Measurements from ENCODE around the gene SYNM. TPM values are rescaled to one million over a fixed set of nuclear protein-coding genes. Genes with fewer than 3 reads are reported as not detected.
"Not testable (repeated sequence)": the region's sequence is repeated elsewhere in the genome, so short reads cannot be mapped to it uniquely, and the experiment has no call there.

Gene SYNM
- total RNA-seq, 1 experiment from 2014 or later: not detected

- H3K79me2 ChIP-seq (ENCODE audit: low read length): no peaks in the 10 kb centered on the region
- no peaks in the 10 kb centered on the region for H4K20me1 ChIP-seq (ENCODE audit: insufficient read depth, low read depth, low read length)
- H3K36me3 ChIP-seq (ENCODE audit: insufficient read depth, low read length): no peaks in the 10 kb centered on the region
- H3K4me3 ChIP-seq (ENCODE audit: low read length): no peak overlapping the region
- no peak overlapping the region for H3K9ac ChIP-seq (ENCODE audit: low read length)
- no peaks in the 10 kb centered on the region for H3K9me3 ChIP-seq (ENCODE audit: low read length)
- H2AFZ ChIP-seq (ENCODE audit: low read length): no peak overlapping the region
- no peak overlapping the region for H3K27ac ChIP-seq (ENCODE audit: low read length)
- H3K4me1 ChIP-seq (ENCODE audit: low read length): no peaks in the 10 kb centered on the region
- no peak for DNase-seq
- no peaks in the 10 kb centered on the region for H3K9me2 ChIP-seq (replicated peaks; ENCODE audit: insufficient read depth, low read length)
- H3K4me2 ChIP-seq (ENCODE audit: low read depth, low read length, poor library complexity, severe bottlenecking): no peak overlapping the region
- H3K27me3 ChIP-seq (ENCODE audit: low read length): no peaks in the 10 kb centered on the region
Measured at GRCh38 chr15:99109555-99110021, 4.7 kb downstream of the SYNM start.

- Histone ChIP-seq H3K79me2 (ENCODE audit: low read length) (no peaks in the 10 kb centered on the region), H3K36me3 (ENCODE audit: insufficient read depth, low read length) (no peaks in the 10 kb centered on the region), H3K4me1 (ENCODE audit: low read length) (no peaks in the 10 kb centered on the region), H3K9ac (ENCODE audit: low read length) (no peak overlapping the region), H3K9me3 (ENCODE audit: low read length) (no peaks in the 10 kb centered on the region), H3K9me2 (replicated peaks; ENCODE audit: insufficient read depth, low read length) (no peaks in the 10 kb centered on the region), H3K4me2 (ENCODE audit: low read depth, low read length, poor library complexity, severe bottlenecking) (no peak overlapping the region), H2AFZ (ENCODE audit: low read length) (no peak overlapping the region), H4K20me1 (ENCODE audit: insufficient read depth, low read depth, low read length) (no peaks in the 10 kb centered on the region), H3K4me3 (ENCODE audit: low read length) (no peak overlapping the region), H3K27me3 (ENCODE audit: low read length) (no peaks in the 10 kb centered on the region), H3K27ac (ENCODE audit: low read length) (no peak overlapping the region)
- no peak for DNase-seq
Measured at GRCh38 chr15:99110093-99110492, 5.2 kb downstream of the SYNM start.

DNA sequence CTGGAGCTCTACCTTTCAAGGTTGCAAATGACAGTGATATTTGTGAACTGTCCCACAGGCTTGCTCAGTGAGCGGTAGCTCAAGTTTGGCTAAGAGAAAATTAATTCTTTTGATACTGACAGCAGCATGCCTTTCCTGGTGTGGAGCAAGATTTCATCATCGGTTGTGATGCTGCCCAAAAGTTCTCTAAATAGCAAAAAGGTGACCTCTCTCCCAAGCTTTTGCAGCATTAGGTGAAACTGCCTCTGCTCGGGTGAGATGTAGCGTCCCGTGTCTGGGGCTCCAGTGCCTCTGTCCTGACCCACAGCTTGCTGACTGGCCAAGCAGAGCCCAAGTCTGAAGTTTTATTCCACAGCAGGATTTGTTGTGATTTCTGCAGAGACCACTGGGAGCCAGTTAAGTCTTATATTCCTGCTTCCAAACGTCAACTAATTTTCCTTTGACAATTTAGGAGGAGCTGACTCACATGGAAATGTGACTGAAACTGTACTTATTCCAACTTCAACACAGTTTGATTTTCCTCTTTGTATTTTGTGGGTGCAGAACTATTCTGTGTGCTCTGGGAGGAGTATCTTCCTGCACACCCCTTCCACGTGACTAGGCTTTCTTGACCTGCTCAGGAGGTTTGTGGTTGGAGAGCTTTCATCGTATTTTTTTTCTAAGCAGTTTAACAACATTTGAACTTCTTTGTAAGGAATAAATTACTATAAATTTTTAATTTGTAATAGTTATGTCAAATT lies 5.9 kb downstream of the SYNM start:
- Histone ChIP-seq H3K9ac (ENCODE audit: low read length) (no peak overlapping the region), H3K4me2 (ENCODE audit: low read depth, low read length, poor library complexity, severe bottlenecking) (no peak overlapping the region), H2AFZ (ENCODE audit: low read length) (no peak overlapping the region), H3K9me3 (ENCODE audit: low read length) (no peaks in the 10 kb centered on the region), H3K4me1 (ENCODE audit: low read length) (no peaks in the 10 kb centered on the region), H3K27ac (ENCODE audit: low read length) (no peak overlapping the region), H3K9me2 (replicated peaks; ENCODE audit: insufficient read depth, low read length) (no peaks in the 10 kb centered on the region), H3K4me3 (ENCODE audit: low read length) (no peak overlapping the region), H3K36me3 (ENCODE audit: insufficient read depth, low read length) (no peaks in the 10 kb centered on the region), H3K79me2 (ENCODE audit: low read length) (no peaks in the 10 kb centered on the region), H4K20me1 (ENCODE audit: insufficient read depth, low read depth, low read length) (no peaks in the 10 kb centered on the region), H3K27me3 (ENCODE audit: low read length) (no peaks in the 10 kb centered on the region)
- DNase-seq: no peak

- H3K4me2 ChIP-seq (ENCODE audit: low read depth, low read length, poor library complexity, severe bottlenecking); H3K4me3 ChIP-seq (ENCODE audit: low read length); H3K79me2 ChIP-seq (ENCODE audit: low read length); H3K9me2 ChIP-seq (replicated peaks; ENCODE audit: insufficient read depth, low read length); H3K27ac ChIP-seq (ENCODE audit: low read length); DNase-seq; H3K4me1 ChIP-seq (ENCODE audit: low read length); H3K9me3 ChIP-seq (ENCODE audit: low read length); H4K20me1 ChIP-seq (ENCODE audit: insufficient read depth, low read depth, low read length); H3K9ac ChIP-seq (ENCODE audit: low read length); H2AFZ ChIP-seq (ENCODE audit: low read length); H3K27me3 ChIP-seq (ENCODE audit: low read length); H3K36me3 ChIP-seq (ENCODE audit: insufficient read depth, low read length): not testable (repeated sequence)
Measured at GRCh38 chr15:99111641-99112040, 6.8 kb downstream of the SYNM start.

DNA sequence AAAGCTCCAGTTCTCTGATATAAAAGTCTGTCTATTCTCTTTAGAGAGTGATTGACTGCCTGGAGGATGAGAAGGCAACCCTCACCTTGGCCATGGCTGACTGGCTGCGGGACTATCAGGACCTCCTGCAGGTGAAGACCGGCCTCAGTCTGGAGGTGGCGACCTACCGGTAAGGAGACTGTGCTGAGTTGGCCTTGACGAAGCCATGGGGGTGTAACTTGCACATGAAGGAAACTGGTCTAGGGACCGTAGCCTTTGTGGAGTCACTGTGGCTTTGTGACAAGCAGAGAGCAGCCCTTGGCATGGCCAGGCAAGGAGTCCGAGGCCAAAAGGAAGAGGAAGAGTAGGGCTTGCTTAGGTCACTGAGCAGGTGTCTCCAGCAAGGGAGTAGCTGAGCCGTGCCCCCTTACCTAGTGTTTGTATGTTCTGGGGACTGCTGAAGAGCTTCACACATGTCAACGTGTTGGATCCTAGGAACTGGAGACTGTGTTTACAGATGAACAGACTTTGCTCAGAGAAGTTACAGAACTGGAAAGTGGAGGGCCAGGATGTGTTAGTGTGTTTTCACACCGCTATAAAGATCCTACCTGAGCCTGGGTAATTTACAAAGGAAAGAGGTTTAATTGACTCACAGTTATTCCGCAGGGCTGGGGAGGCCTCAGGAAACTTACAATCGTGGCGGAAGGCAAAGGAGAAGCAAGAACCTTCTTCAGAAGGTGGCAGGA lies 8.8 kb downstream of the SYNM start:
- Histone ChIP-seq H4K20me1 (ENCODE audit: insufficient read depth, low read depth, low read length) (no peaks in the 10 kb centered on the region), H3K36me3 (ENCODE audit: insufficient read depth, low read length) (no peaks in the 10 kb centered on the region), H3K27ac (ENCODE audit: low read length) (no peak overlapping the region), H3K9me3 (ENCODE audit: low read length) (no peaks in the 10 kb centered on the region), H3K4me3 (ENCODE audit: low read length) (no peak overlapping the region), H3K4me2 (ENCODE audit: low read depth, low read length, poor library complexity, severe bottlenecking) (no peak overlapping the region), H2AFZ (ENCODE audit: low read length) (no peak overlapping the region), H3K79me2 (ENCODE audit: low read length) (no peaks in the 10 kb centered on the region), H3K4me1 (ENCODE audit: low read length) (no peaks in the 10 kb centered on the region), H3K9ac (ENCODE audit: low read length) (no peak overlapping the region), H3K9me2 (replicated peaks; ENCODE audit: insufficient read depth, low read length) (no peaks in the 10 kb centered on the region), H3K27me3 (ENCODE audit: low read length) (no peaks in the 10 kb centered on the region)
- no peak for DNase-seq

GRCh38 chr15:99114511-99115299 lies 9.8 kb downstream of the SYNM start:
- Histone ChIP-seq H4K20me1 (ENCODE audit: insufficient read depth, low read depth, low read length) (no peaks in the 10 kb centered on the region), H3K27me3 (ENCODE audit: low read length) (no peaks in the 10 kb centered on the region), H3K27ac (ENCODE audit: low read length) (no peak overlapping the region), H3K4me2 (ENCODE audit: low read depth, low read length, poor library complexity, severe bottlenecking) (no peak overlapping the region), H3K9me3 (ENCODE audit: low read length) (no peaks in the 10 kb centered on the region), H2AFZ (ENCODE audit: low read length) (no peak overlapping the region), H3K79me2 (ENCODE audit: low read length) (no peaks in the 10 kb centered on the region), H3K4me1 (ENCODE audit: low read length) (no peaks in the 10 kb centered on the region), H3K9ac (ENCODE audit: low read length) (no peak overlapping the region), H3K9me2 (replicated peaks; ENCODE audit: insufficient read depth, low read length) (no peaks in the 10 kb centered on the region), H3K4me3 (ENCODE audit: low read length) (no peak overlapping the region), H3K36me3 (ENCODE audit: insufficient read depth, low read length) (no peaks in the 10 kb centered on the region)
- DNase-seq: no peak

GRCh38 chr15:99115300-99116215 lies 10.7 kb downstream of the SYNM start:
- no peak for DNase-seq
- H2AFZ ChIP-seq (ENCODE audit: low read length): no peak overlapping the region

More at GRCh38 chr15:99115300-99116215, 10.7 kb downstream of the SYNM start:
- Histone ChIP-seq H3K4me3 (ENCODE audit: low read length) (no peak overlapping the region), H3K79me2 (ENCODE audit: low read length) (no peaks in the 10 kb centered on the region), H3K4me2 (ENCODE audit: low read depth, low read length, poor library complexity, severe bottlenecking) (no peak overlapping the region), H3K36me3 (ENCODE audit: insufficient read depth, low read length) (no peaks in the 10 kb centered on the region), H3K27ac (ENCODE audit: low read length) (no peak overlapping the region), H3K4me1 (ENCODE audit: low read length) (no peaks in the 10 kb centered on the region), H4K20me1 (ENCODE audit: insufficient read depth, low read depth, low read length) (no peaks in the 10 kb centered on the region), H3K9ac (ENCODE audit: low read length) (no peak overlapping the region), H3K9me2 (replicated peaks; ENCODE audit: insufficient read depth, low read length) (no peaks in the 10 kb centered on the region), H3K9me3 (ENCODE audit: low read length) (no peaks in the 10 kb centered on the region), H3K27me3 (ENCODE audit: low read length) (no peaks in the 10 kb centered on the region)

Data from Karpas-422 (cell line).